A549 (cell line): Measurements from ENCODE around the gene FAM163B. TPM values are rescaled to one million over a fixed set of nuclear protein-coding genes. Genes with fewer than 3 reads are reported as not detected.

Experiments
- ATAC-seq, 2 experiments: fragments of 200-7000 bp in 1 of 2; fragments of >200 bp in 1 of 2; cut with Nextera tagmentation in 1 of 2; cut with Tn5 transposase in 1 of 2; 3 replicates each; pipeline versions ENCODE4 v1.8.0 to v1.9.1; 2018 to 2020; ENCODE audit warnings: mild to moderate bottlenecking in 1 of 2, moderate library complexity in 1 of 2
- CTCF ChIA-PET: fragments of 300-600 bp; sonication (Branson Sonifier 250); formaldehyde crosslinking; extraction: SDS; loops from one replicate; lab custom pipeline; 2021; ENCODE audit warnings: antibody characterized with exemption, inconsistent platforms; lab: Yijun Ruan, JAX
- POLR2A ChIA-PET: fragments of 350-600 bp; formaldehyde crosslinking; extraction: SDS; loops from one replicate; lab custom pipeline; 2021; ENCODE audit warnings: antibody characterized with exemption, inconsistent platforms; lab: Yijun Ruan, JAX
- DNase-seq, 2 experiments: peaks; one replicate each; pipeline versions ENCODE4 v3.0.0 to v3.0.0-alpha.2; 2011 to 2016; ENCODE audit warnings: low read depth in 1 of 2, low spot score in 1 of 2
- FAIRE-seq: peaks from 2 replicates; lab custom pipeline; 2011; peaks lifted over from hg19 to GRCh38; lab: Jason Lieb, UNC
- H3K27ac ChIP-seq, 2 experiments: fragments of >200 bp; sonication (Bioruptor Twin); formaldehyde crosslinking; 3 replicates each; pipeline ENCODE4 v1.5.1; 2016 to 2017
- H3K4me1 ChIP-seq: fragments of >200 bp; sonication (Bioruptor Twin); formaldehyde crosslinking; 3 replicates; pipeline ENCODE4 v1.6.1; 2016
- H3K4me2 ChIP-seq: fragments of >200 bp; sonication (Bioruptor Twin); formaldehyde crosslinking; 3 replicates; pipeline ENCODE4 v1.6.1; 2016
- H3K4me3 ChIP-seq: fragments of >200 bp; sonication (Bioruptor Twin); formaldehyde crosslinking; 3 replicates; pipeline ENCODE4 v1.5.1; 2016
- H3K9me3 ChIP-seq: fragments of >200 bp; sonication (Bioruptor Twin); formaldehyde crosslinking; 3 replicates; pipeline ENCODE4 v1.6.1; 2016
- CEBPB ChIP-seq, 2 experiments: fragments of >200 bp in 1 of 2; sonication (Bioruptor Twin) in 1 of 2; formaldehyde crosslinking in 1 of 2; IDR thresholded peaks; 2 replicates each; pipeline ENCODE4 v1.6.1; 2012 to 2016
- CTCF ChIP-seq: fragments of >200 bp; sonication (Bioruptor Twin); formaldehyde crosslinking; IDR thresholded peaks from 3 replicates; pipeline ENCODE4 v1.5.1; 2016
- EHF ChIP-seq: fragments of 250-450 bp; sonication (Bioruptor Pico); IDR thresholded peaks from 2 replicates; pipeline ENCODE4 v1.5.0; 2020; ENCODE audit warnings: mild to moderate bottlenecking
- HMGXB4 ChIP-seq: fragments of 250-450 bp; sonication (Bioruptor Pico); IDR thresholded peaks from 2 replicates; pipeline ENCODE4 v1.5.0; 2021; ENCODE audit warnings: mild to moderate bottlenecking, moderate library complexity, borderline replicate concordance
- HOXA7 ChIP-seq: fragments of 250-450 bp; sonication (Bioruptor Pico); IDR thresholded peaks from 2 replicates; pipeline ENCODE4 v1.5.0; 2020; ENCODE audit warnings: mild to moderate bottlenecking, moderate library complexity
- JUN ChIP-seq, 2 experiments: fragments of >200 bp; sonication (Bioruptor Twin); formaldehyde crosslinking; IDR thresholded peaks; 2 replicates in 1 of 2; 3 replicates in 1 of 2; pipeline ENCODE4 v1.6.1; 2016 to 2017
- KDM5A ChIP-seq: fragments of 200-600 bp; sonication (generic); IDR thresholded peaks from 2 replicates; pipeline ENCODE4 v1.6.1; 2016; ENCODE audit warnings: antibody characterized with exemption, mild to moderate bottlenecking
- MAX ChIP-seq: IDR thresholded peaks from 2 replicates; pipeline ENCODE4 v1.6.1; 2012
- MYC ChIP-seq: IDR thresholded peaks from 2 replicates; pipeline ENCODE4 v1.6.1; 2012; ENCODE audit warnings: mild to moderate bottlenecking, inconsistent platforms, low read length, improper control_type of control experiment, borderline replicate concordance
- PHF8 ChIP-seq: fragments of 200-600 bp; sonication (generic); IDR thresholded peaks from 2 replicates; pipeline ENCODE4 v1.6.1; 2016; ENCODE audit warnings: low read depth, mild to moderate bottlenecking, antibody characterized with exemption, moderate library complexity, borderline replicate concordance
- RARB ChIP-seq: fragments of 250-450 bp; sonication (Bioruptor Pico); IDR thresholded peaks from 2 replicates; pipeline ENCODE4 v1.8.0; 2021; ENCODE audit warnings: mild to moderate bottlenecking, moderate library complexity
- RCOR1 ChIP-seq: fragments of 150-350 bp; IDR thresholded peaks from 2 replicates; pipeline ENCODE4 v1.6.1; 2014; ENCODE audit warnings: antibody characterized with exemption, low read length, low read depth
- TFCP2L1 ChIP-seq: fragments of 250-450 bp; sonication (Bioruptor Pico); IDR thresholded peaks from 2 replicates; pipeline ENCODE4 v1.5.0; 2021; ENCODE audit warnings: mild to moderate bottlenecking
- USF2 ChIP-seq: fragments of 450-650 bp; IDR thresholded peaks from 2 replicates; pipeline ENCODE4 v1.6.1; 2014; ENCODE audit warnings: antibody characterized with exemption
- ZNF302 ChIP-seq: fragments of 250-450 bp; sonication (Bioruptor Pico); IDR thresholded peaks from 2 replicates; pipeline ENCODE4 v1.9.0; 2021; ENCODE audit warnings: inconsistent platforms, mild to moderate bottlenecking, moderate library complexity
- WGBS: methylation state at CpG from one replicate; pipeline ENCODE4 v1.1.6; 2017; ENCODE audit errors: missing lambda C conversion rate; 5-methylcytosine and 5-hydroxymethylcytosine counted together
- polyA plus RNA-seq, 4 experiments: library from polyadenylated mRNA; depleted of rRNA in 3 of 4; stranded (reverse); fragments of >200 nt; fragmentation: RNase III in 1 of 4; extraction: RNeasy Plus Mini Kit Qiagen cat#74134 plus additional on column Dnase treatment in 1 of 4; gene quantifications; 2 replicates in 3 of 4; 3 replicates in 1 of 4; pipeline ENCODE4 v1.2.3, GENCODE V29; 2011 to 2017
- TF ChIP-seq, protein P1 (sequence below): fragments of 150-350 bp; IDR thresholded peaks from 2 replicates; pipeline ENCODE4 v1.6.1; 2014; ENCODE audit warnings: low read depth, mild to moderate bottlenecking, low read length

FAM163B gene
- polyA plus RNA-seq, 2 of the 4 experiments (the other 2 are of a cell fraction): not detected

DNA sequence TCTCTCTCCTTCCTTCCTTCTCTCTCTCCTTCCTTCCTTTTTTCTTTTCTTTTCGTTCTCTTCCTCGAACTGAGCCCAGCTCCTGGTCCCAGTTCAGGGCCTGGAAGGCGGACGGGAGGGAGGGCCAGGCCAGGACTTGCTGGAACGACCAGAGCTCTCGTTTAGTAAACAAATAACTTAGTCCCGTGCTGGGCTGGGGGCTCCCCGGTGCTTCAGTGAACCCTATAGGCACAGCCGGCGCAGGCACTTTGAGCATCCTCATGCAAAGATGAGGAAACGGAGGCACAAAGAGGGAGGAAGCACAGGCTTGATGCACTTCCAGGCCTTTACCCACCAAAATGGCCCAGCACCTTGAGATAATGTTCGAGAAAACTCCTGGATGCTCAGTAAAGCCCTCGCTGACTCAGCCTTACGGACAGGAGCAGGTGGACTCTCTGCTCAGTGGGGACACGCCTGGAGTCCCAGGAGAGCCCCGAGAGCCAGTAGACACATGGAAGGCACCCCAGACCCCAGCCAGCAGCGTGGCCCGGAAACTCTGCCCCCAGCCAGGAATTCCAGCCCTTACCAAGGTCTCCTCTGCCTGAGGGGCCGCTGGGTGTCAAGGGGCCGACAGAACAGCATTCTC is 18.8 kb downstream of the FAM163B start:
- ChIA-PET POLR2A (no interaction called here), CTCF (interaction anchor here (1.3 to 2.0 kb wide), 3 partner anchors 10 to 137 kb away, joined by 5 to 9 read pairs (median 5); no protein-coding TSS in a partner anchor)
- Histone ChIP-seq H3K4me2 (no peak overlapping the region), H3K4me1 (no peaks in the 10 kb centered on the region), H3K27ac (no peak overlapping the region), H3K9me3 (0 out of 3 replicates have a peak, but pooled peaks cover 9% of the 10 kb centered on the region), H3K4me3 (no peak overlapping the region)
- DNase-seq: no peak
- WGBS: 62% methylated on average over 18 of the region's 20 CpGs
- no peak for FAIRE-seq
- no peak for ATAC-seq
- no peak for TF ChIP-seq HOXA7 (CRISPR knock-in tag)

DNA sequence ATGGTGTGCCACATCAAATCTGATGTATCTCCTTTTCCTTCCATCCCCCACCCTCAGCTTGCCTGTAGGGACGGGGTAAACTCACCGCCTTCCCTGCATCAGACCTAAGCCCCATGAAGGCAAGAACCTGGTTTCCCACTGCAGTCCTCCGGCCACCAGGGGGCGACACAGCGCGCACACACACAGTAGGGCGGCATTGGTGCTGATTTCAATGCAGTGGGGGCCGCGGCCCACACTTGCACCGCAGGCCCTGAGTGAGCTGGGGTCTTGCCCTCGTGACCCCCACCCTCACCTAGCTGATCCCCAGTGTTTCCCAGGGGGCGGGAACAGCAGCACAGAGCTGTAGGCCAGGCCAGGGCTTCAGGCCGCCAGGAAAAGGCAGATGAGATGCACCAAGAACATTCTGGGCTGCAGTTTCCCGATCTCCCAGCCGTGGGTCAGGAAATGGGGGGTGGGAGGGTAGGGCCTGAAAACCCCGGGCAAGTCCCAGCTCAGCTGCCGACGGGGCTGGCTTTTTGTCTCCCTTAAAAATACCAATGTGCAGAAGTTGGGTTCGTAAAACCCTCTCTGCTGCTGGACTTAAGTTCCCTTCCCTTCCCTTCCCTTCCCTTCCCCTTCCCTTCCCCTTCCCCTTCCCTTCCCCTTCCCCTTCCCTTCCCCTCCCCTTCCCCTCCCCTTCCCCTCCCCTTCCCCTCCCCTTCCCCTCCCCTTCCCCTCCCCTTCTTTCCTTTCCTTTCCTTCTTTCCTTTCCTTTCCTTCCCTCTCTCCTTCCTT is 19.5 kb downstream of the FAM163B start:
- Histone ChIP-seq H3K27ac (no peak overlapping the region), H3K9me3 (0 out of 3 replicates have a peak, but pooled peaks cover 9% of the 10 kb centered on the region), H3K4me2 (no peak overlapping the region), H3K4me3 (no peak overlapping the region)
- 49% methylated on average over 15 of the region's 19 CpGs for WGBS
- FAIRE-seq: no peak
- CTCF ChIA-PET: interaction anchor here (1.3 to 2.0 kb wide), 3 partner anchors 10 to 137 kb away, joined by 5 to 9 read pairs (median 5); no protein-coding TSS in a partner anchor
- TF ChIP-seq CTCF: 0 out of 3 replicates have a peak, but pooled peaks have one; percentile 11
- no peak for TF ChIP-seq RARB (CRISPR knock-in tag)
- TF ChIP-seq, all 56 proteins: peak for 1
- POLR2A ChIA-PET: no interaction called here
- ATAC-seq: no peak
- H3K4me1 ChIP-seq: no peaks in the 10 kb centered on the region
- DNase-seq: peak in 1 of 2 experiments; percentile 24

- no peak overlapping the region for H3K4me3 ChIP-seq
Measured at GRCh38 chr9:133587466-133587865, 21.7 kb downstream of the FAM163B start.

More at GRCh38 chr9:133587466-133587865, 21.7 kb downstream of the FAM163B start:
- Histone ChIP-seq H3K4me2 (no peak overlapping the region), H3K9me3 (0 out of 3 replicates have a peak, but pooled peaks cover 9% of the 10 kb centered on the region), H3K4me1 (no peaks in the 10 kb centered on the region), H3K27ac (no peak overlapping the region)
- ChIA-PET CTCF (interaction anchor here (0.6 to 1.4 kb wide), 2 partner anchors 139 to 149 kb away, joined by 3 to 5 read pairs; no protein-coding TSS in a partner anchor), POLR2A (no interaction called here)
- 21% methylated on average over 4 of the region's 6 CpGs for WGBS
- DNase-seq (no peak), ATAC-seq (no peak), FAIRE-seq (no peak)
- no peak for TF ChIP-seq EHF (CRISPR knock-in tag)
- TF ChIP-seq HMGXB4: no peak
- no peak for TF ChIP-seq CEBPB (IDR thresholded peaks at IDR 0.05)
- TF ChIP-seq RCOR1: no peak
- no peak for TF ChIP-seq MYC
- no peak for TF ChIP-seq USF2
- no peak for TF ChIP-seq MAX
- no peak for TF ChIP-seq ZNF302 (CRISPR knock-in tag)
- TF ChIP-seq, protein P1, sequence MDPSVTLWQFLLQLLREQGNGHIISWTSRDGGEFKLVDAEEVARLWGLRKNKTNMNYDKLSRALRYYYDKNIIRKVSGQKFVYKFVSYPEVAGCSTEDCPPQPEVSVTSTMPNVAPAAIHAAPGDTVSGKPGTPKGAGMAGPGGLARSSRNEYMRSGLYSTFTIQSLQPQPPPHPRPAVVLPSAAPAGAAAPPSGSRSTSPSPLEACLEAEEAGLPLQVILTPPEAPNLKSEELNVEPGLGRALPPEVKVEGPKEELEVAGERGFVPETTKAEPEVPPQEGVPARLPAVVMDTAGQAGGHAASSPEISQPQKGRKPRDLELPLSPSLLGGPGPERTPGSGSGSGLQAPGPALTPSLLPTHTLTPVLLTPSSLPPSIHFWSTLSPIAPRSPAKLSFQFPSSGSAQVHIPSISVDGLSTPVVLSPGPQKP: no peak
- TF ChIP-seq TFCP2L1 (CRISPR knock-in tag): no peak
- no peak for TF ChIP-seq KDM5A
- TF ChIP-seq RARB (CRISPR knock-in tag): no peak
- TF ChIP-seq PHF8: no peak
- TF ChIP-seq JUN (IDR thresholded peaks at IDR 0.05): no peak
- TF ChIP-seq, all 56 proteins: peak for 0
